A673 (cell line): Measurements from ENCODE around the gene FDX1.

Experiments used
- CTCF ChIP-seq: fragments of 300-800, 200-600 bp; sonication (generic); conservative IDR thresholded peaks from 2 replicates; pipeline ENCODE4 v1.5.1; 2017; ENCODE audit warnings: low read depth, mild to moderate bottlenecking, antibody characterized with exemption, low read length, moderate library complexity, mixed read lengths
- EZH2 ChIP-seq: fragments of 200-600 bp; sonication (generic); IDR thresholded peaks from 2 replicates; pipeline ENCODE4 v1.6.1; 2017; ENCODE audit warnings: borderline replicate concordance, low read depth, mild to moderate bottlenecking, mixed read lengths, antibody characterized with exemption, low read length; ENCODE audit not compliant: poor library complexity, severe bottlenecking

GRCh38 chr11:110481523-110481922 is 51.8 kb downstream of the FDX1 start:
- TF ChIP-seq CTCF (no peak), EZH2 (no peak)
